ENCODE measurements around the gene KLHL11. TPM values are rescaled to one million over a fixed set of nuclear protein-coding genes. Genes with fewer than 3 reads are reported as not detected.

The KLHL11 gene
- total and polyA plus RNA-seq, 2 of the 8 experiments (the other 6 are each of a cell fraction or from before 2014, with no cell fraction given), result 4.2 to 13.7 TPM

DNA sequence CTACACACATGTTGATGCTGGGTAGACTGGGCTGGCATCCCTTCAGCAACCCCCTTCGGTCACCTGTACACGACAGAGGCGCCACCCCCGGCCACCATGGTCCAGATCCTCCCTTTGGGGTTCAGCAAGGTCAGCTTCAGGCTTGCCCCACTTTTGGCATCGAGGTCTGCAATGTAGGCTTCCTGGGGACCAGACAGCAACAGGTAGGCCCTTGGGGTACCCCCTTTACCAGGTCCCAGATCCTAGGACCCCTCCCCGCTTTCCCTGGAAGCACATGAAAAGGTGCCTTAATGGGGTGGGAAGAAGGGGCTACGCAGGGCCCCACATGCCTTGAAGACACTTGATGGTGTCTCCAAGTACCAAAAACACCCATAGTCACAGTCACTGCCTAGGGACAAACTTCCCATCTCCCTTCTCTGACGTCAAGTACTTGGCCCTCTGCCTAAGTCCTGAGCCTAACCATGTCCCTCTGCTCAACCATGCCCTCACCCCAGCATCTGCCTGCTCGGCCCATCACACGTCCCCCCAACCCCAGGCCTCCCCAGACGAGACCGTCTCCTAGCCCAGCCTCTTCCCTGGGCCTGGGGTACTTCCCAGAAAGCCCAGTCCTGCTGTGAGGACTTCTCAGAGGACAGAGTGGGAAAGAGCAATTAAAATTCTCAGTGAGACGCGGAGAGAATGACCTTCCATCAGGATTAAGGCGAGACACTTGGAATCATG is 41.4 kb upstream of the KLHL11 start (continued):
- no peak for TF ChIP-seq CTCF (IDR thresholded peaks at IDR 0.05; ENCODE audit: control extremely low read depth in 1 of 3, insufficient read depth in 1 of 3, low read depth in 1 of 3, low read length in 3 of 3)
- TF ChIP-seq YY1 (IDR thresholded peaks at IDR 0.05; ENCODE audit: low read depth, low read length), result no peak
- TF ChIP-seq NRF1 (IDR thresholded peaks at IDR 0.05; ENCODE audit: low read depth, low read length), result no peak
- no peak for TF ChIP-seq SAP30 (IDR thresholded peaks at IDR 0.05; ENCODE audit: insufficient read depth, insufficient replicate concordance, low read length)
- TF ChIP-seq E2F6 (IDR thresholded peaks at IDR 0.05), result no peak
- TF ChIP-seq TCF12 (IDR thresholded peaks at IDR 0.05; ENCODE audit: low read depth, low read length), result no peak
- no peak for TF ChIP-seq NANOG (IDR thresholded peaks at IDR 0.05; ENCODE audit: insufficient read depth, low read depth, low read length, poor library complexity, severe bottlenecking)
- no peak for TF ChIP-seq RAD21 (IDR thresholded peaks at IDR 0.05 in 1 of 2, conservative IDR thresholded peaks at IDR 0.05 in 1 of 2; ENCODE audit: low read depth in 2 of 2, low read length in 2 of 2)

Data from H1 (cell line).